GM19397 (cell line): ENCODE data around the gene ROR2.

ENCODE experiments used
- ATAC-seq: cut with Tn5 transposase; IDR thresholded peaks from one replicate; pipeline ENCODE4 v1.9.1; 2021; ENCODE audit warnings: mild to moderate bottlenecking, moderate library complexity; ENCODE audit not compliant: unreplicated experiment

ROR2 gene

DNA sequence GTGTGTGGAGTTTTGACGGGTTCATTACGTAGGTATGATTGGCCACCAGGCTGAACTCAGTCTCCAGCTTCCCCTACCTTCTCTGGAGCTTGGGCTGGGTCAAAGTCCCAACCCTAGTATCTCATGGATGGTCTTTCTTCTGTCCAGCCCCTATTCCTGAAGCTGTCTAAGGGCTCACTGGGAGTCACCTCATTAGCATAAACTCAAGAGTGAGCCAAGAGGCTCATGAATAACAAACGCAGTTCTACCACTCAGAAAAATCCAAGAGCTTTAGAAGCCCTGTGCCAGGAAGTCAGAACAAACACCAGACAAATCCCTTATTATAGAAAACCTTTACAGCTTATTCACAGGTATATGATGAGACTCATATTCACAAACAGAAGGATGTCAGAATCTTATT lies 346.1 kb downstream of the ROR2 start:
- ATAC-seq, result no peak

DNA sequence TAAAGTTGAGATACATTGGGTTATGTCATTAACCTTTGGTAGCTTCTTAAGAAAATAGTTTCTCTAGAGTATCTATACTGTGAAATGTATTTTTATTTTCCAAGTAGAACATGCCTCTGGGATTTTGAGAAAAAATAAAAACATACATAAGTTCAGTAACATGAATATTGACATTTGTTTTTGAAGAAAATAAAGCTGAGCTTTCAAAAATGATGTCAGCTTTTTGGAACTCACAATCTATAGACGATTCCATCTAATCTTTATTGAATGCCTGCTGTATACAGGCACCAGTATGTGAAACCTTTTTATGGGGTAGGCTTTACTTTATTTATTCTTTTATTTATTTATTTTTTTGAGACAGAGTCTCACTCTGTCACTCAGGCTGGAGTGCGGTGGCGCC lies 350.5 kb downstream of the ROR2 start:
- ATAC-seq, result no peak

DNA sequence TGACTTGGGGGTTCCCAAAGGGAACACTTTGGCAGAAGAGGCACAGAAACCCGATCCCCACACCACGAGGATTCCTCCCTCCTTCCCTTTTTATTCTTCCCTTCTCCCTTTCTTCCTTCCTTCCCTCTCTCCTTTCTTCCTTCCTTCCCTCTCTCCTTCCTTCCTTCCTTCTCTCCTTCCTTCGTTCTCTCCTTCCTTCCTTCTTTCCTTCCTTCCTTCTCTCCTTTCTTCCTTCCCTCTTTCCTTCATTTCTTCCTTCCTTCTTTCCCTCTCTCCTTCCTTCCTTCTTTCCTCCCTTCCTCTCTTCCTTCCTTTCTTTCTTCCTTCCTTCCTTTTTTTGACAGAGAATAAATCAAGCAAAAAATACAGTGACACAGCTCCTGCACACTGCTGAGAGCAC lies 358.4 kb downstream of the ROR2 start:
- ATAC-seq, result no peak

DNA sequence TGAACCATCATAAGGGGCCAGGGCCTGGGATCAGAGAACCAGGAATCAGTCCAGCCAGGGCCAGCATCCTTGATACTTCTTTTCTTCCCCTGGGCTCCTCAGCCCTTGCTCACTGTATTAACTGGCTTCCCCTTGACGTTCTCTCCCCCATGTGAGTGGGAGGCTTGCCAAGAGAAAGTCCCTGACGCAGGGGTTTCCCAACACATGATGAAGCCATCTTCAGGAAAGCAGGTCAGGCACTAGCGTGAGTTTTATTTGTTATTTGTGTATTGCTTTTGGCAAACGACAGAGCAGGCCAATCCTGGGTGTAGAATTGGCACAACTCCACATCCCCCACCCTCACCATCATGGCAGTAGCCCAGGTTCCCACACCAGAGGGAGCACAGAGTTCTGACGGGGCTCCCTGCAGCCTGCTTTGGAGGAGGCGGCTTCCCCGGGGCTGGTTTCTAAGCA lies 360.9 kb downstream of the ROR2 start:
- no peak for ATAC-seq

DNA sequence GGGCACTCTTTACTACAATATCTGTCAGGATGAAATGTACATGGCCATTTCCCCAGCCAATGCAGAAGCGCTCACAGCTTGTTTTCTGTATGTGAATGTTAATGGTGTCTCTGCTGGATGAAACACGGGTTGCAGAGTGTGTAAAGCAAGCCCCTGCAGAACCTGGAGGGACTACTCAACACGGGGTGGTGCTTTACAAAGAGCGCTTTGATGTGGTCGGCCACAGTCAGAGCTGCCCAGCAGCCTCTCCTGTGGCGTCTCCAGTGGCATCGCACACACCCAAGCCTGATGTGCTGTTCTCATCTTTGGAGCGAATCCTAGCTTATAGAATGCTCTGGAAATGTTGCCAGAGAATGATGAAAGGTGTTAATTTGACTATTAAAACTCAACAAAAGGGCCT lies 363.7 kb downstream of the ROR2 start:
- ATAC-seq, result no peak

DNA sequence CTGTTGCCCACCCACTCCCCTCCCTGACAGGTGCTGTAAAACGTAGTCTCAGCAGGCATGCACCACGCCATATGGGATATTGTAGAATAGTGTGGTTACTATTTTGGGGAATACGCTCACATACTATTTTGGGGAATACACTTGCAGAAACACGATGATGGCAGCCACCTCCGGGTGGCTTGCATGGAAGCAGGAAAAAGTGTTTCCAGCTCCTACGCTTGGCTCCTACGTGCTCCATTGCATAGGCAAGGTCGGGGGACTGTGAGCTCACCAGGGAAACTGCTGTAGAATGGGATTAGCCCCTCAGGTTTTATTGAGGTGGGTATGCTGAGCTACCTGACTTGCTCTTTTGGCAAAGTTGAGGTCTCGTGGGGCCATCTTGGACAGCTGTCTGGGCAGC lies 366.1 kb downstream of the ROR2 start:
- ATAC-seq, result no peak

DNA sequence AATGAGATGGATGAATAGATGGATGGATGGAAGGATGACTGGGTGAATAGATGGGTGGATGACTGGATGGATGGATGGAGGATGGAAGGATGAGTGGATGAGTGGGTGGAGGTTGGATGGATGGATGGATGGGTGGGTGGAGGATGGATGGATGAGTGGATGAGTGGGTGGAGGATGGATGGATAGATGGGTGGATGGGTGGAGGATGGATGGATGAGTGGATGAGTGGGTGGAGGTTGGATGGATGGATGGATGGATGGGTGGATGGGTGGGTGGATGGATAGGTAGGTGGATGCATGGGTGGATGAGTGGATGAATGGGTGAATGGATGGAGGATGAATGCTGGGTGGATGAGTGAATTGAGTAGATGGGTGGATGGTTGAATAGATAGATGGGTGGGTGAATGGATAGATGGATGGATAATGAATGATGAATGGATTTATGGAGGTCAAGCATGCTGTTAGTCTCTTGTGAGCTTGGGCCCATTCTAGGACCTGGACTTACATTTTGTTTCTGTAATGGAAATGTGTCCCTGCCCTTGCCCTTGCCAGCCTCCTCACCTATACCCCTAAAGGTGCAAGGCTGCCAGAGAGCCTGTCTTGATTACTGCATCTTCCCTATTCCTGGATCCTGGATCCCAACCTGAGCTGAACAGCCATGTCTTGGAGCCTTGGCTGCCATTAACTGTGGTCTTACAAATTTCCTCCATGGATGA lies 366.7 kb downstream of the ROR2 start:
- no peak for ATAC-seq

DNA sequence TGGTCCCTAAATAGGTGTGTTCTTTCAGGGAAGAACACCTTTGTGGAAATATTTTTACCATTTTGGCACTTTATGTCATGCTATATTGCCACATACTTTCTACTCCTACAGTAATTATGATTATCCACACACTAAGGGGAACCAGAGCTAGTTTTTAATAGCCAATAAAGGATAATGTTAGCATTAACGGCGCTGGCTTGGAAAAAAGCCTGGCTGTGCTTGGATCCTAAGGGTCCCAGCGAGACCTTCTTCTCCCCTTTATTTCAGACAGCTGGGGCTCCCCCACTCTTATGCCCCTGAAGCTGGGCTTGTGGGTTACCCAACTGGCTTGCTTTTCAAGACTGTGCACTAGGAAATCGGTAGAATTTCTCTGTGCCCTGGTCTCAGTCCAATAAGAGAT lies 367.8 kb downstream of the ROR2 start:
- ATAC-seq, result no peak

DNA sequence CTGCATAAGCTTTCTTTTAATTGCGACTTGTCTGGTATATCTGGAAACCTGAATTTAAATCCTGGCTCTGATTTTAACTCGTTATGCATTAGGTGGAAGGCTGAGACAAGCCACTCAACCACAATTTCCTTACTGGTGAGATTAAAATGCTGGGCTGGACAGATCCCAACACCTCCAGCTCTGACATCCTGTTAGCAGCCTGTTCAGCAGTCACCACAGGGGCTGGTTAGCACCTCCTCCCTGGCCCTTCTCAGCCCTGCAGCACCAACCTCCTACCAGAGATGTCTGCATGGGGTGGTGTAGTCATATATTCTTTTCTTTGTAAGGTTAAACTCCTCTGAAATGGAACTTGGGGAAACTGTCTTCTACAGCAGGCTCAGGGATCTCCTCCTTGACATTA lies 369.9 kb downstream of the ROR2 start:
- no peak for ATAC-seq

DNA sequence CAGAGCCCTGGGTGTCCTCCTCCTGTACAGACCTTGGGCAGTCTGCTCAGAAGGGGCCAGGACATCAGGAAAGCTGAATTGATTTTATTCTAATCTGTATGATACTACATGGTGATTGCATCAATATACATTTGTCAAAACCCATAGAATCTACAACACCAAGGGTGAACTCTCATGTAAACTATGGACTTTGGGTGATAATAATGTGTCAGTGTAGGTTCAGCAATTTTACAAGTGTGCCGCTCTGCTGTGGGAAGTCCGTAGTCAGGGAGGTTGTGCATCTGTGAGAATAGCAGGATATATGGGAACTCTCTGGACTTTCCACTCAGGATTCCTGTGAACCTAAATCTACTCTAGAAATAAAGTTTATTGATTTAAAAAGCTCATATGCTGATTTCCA lies 371.1 kb downstream of the ROR2 start:
- ATAC-seq, result no peak

DNA sequence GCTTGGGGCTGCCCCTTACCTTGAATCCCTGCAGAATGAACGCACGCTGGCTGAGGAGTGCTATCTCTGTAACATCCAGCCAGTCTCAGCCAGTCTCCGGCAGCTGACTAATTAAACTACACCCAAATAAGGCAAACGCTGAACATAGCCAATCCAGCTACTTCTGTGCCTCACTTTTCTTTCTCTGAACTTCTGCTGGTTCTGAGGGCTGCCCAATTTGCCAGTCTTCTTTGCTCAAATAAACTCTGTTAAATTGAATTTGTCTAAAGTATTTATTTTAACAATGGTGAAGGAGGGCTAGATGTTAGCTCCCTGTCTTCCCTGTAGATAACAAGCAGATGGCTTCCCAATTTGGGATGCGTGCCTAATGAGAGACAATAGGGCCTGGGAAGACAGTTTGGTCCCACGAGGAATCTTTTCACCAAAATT lies 372.4 kb downstream of the ROR2 start:
- ATAC-seq, result no peak

DNA sequence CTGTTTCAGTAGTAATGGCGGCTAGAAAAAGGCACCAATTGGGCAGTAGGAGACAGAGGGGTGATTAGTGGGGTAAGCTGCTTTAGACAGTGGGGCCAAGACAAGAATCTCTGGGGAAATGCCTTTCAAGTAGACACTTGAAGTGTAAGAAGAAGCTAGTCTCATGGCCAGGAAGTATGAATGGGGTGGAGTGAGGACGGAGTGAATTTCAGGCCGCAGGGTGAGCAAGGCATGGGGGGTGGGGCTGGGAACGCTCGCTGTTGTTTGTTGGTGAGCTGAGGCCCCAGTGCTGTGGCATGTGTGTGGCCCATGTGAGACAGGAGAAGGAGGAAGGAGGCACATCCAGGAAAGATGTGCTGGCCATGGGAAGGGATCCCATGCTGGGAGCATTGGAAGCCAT lies 377.2 kb downstream of the ROR2 start:
- ATAC-seq, result no peak

DNA sequence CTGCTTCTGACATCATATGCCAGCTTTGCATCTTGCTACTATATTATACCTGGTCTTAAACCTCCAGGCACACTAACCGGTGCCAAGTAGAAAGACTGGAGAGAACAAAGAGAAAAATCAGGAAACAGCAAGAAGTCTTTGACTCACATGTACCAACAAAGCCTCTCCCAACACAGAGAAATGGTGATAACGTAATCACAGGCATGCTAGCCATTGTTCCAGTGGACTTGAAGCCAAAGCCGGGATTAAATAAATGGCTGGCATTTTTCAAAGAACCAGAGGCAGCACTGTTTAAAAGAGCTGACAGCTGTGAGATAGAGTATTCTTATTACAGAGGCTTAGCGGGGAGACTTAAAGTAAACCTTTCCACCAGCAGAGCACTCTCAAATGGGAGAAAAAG lies 378.0 kb downstream of the ROR2 start:
- ATAC-seq, result no peak

DNA sequence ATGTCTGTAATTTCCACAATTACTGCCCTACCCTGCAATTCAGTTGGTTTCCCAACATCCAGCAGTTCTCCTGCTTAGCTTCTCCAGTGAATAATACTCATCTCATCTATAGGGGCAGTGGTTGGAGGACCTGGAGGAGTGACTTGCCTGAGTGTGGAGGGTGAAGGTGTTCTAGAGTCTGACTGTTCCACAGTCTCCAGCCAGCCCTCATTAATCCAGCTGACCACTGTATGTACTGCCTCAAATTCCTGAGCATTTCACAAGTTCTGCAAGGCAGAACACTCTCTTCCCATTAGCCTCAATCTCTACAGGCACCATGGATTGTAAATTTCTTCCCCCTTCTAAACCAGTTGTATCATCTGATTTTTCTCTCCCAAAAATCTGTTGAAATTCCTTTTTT lies 379.0 kb downstream of the ROR2 start:
- no peak for ATAC-seq

DNA sequence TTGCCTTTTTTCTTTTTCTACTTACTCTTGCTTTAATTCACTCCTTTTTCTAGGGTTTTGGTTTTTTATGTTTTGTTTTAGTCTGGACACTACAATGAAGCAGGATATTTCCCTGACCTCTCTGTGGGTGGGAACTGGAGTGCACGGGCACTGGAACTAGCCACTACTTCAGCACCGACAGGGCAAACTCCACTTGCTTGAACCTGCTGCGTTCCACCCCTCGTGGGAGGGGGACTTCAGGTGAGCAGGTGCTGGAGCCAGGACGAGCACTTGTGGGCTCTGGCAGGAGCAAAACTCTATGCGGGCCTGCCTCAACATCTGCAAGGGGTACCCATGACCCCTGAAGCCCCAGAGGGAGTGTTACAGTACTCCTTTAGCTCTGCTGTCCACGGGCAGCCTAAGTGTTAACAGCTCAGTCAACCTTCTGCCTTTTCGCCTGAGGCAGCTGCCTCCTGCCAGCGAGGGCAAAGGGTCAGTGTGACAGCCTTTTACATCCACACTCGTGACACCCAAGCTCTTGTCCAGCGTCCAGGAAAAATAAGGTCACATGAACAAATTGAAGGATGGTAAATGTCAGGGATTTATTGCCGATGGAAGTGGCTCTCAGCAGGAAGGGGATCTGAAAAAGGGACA lies 382.3 kb downstream of the ROR2 start:
- no peak for ATAC-seq

DNA sequence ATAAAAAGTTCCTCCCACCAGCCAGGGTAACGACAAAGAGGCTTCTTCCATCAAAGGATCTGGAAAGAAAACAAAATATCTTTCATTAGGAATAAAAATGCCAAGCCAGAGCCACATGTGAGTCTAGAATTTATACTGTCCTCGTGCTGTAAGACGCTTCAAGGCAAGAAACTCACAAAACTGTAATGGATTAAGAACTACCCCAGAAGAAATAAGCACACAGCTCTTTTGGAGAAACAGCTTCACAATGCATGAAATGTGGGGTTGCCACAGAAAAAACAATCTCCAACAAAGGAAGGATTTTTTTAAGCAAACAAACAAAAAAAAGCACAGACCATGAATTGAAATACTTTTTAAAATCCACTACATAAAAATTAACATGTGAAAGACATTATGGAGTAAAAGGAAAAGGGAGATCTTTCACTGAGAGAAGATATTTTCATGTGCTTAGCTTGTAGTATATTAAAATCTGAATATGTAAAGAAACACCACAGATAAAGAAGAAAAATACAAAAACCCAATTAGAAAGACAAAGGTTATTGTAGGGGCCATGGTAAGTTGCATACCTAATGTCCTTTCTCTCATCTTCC lies 385.9 kb downstream of the ROR2 start:
- ATAC-seq, result no peak

DNA sequence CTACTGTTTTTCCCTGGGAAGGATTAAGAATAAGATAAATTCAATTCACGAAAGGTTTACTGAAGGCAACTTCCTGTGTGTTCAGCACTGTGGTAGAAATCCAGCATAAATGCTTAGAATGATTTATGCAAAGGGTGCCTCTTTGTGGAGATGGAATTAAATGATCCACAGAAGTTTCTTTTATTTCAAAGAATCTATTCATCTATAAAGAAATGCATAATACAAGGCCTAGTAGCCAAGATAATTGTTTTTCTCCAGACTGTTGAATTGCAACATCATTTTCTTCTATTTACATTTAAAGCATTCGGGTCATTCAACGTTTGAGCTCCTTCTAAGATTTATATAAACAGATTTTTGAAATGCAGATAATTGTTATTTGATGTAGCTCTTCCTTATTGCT lies 387.6 kb downstream of the ROR2 start:
- no peak for ATAC-seq

DNA sequence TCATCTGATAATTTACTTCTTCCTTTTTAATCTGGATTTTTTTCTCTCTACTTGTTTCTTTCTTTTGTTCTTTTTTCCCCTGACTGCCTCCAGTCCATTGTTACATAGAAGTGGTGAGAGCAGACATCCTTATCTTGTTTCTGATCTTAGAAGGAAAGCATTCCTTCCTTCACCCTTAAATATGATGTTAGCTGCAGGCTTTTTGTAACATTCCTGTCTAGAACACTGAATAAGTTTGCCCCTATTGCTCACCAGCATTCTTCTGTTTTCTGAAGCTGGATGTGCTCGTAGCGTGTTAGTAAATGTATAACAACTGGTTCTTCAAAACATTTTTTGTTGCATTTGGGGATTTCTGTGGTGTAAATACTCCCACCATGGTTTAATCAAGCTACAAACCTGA lies 389.7 kb downstream of the ROR2 start:
- ATAC-seq, result no peak

DNA sequence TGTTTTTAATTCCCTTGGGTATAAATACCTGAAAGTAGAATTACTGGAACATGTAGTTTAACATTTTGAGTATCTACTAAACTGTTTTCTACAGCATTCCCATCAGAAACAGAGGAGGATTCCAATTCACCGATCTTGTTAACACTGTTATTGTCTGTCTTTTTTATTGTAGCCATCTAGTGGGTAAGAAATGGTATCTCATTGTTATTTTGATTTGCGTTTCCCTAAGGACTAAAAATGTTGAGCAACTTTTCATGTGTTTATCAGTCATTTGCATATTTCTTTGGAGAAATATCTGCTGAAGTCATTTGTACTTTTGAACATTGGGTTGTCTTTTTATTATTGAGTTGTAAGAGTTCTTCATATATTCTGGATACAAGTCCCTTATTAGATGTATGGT lies 391.1 kb downstream of the ROR2 start:
- no peak for ATAC-seq

DNA sequence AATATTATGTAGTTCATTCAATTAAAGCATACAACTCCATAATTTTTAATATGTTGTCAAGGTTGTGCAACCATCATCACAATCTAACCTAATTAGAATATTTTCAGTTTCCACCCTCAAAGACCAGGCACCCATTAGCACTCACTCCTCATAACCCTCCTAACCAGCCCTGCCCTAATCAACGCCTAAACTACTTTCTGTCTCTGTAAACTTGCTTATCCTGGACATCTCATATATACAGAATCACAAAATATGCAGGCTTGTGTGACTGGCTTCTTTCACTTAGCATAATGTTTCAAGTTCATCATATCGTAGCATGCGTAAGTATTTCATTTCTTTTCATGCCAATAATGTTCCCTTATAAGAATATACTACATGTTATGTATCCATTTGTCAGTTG lies 391.6 kb downstream of the ROR2 start:
- ATAC-seq, result no peak

DNA sequence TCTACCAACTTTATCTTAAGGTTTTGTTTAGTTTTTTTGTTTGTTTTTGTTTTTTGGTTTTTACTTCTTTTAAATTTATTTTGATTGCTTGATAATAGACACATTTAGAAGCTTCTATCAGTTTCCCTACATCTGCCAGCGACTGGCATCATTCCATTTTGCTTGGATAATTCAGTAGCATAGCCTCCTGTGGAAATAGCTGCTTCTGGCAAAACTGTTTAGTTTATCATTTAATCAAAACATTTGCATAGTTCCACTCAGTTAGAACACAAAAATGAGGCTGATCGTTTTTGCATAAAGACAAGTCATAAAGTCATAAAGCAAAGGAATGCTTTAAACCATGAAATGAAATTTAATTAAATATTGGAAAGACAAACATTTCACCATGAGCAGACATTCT lies 392.7 kb downstream of the ROR2 start:
- no peak for ATAC-seq

DNA sequence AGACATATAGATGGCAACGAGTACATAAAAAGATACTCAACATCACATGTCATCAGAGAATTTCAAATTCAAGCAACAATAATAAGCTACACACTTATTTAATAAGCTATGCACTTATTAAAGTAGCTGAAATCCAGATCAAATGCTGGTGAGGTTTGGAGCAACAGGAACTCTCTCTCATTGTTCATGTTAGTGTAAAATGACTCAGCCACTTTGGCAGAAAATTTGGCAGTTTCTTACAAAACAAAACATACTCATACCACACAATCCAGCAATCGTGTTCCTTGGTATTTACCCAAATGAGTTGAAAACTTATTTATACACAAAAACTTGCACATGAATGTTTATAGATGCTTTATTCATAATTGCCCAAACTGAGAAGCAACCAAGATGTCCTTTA lies 394.9 kb downstream of the ROR2 start:
- ATAC-seq, result no peak

DNA sequence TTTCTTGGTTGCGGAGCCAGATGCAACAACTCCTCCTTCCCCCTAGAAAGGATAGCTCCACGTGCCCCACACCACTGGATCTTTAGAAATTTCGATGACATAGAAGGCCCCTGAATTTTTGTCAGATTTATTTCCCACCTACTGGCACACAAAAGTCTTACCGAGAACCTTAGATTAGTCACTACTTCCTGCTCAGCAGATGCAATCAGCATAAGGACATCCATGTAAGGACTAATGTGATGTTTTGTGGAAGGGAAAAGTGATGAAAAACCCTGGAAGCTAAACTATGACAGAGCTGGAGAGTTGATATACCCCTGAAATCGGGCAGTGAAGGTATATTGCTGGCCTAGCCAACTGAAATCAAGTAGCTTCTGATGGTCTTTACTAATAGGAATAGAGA lies 400.9 kb downstream of the ROR2 start:
- no peak for ATAC-seq
